ENCODE data around the gene FSD1L. TPM values are rescaled to one million over a fixed set of nuclear protein-coding genes. Genes with fewer than 3 reads are reported as not detected.

Gene FSD1L
- total and polyA plus RNA-seq, 2 experiments from 2014 or later: 5.2 to 7.1 TPM

- TF ChIP-seq REST (IDR thresholded peaks at IDR 0.05; ENCODE audit: unreplicated experiment): no peak
- TF ChIP-seq CREB1 (CRISPR knock-in tag; IDR thresholded peaks at IDR 0.05; ENCODE audit: low read depth): no peak
- no peak for TF ChIP-seq POLR2AphosphoS5 (IDR thresholded peaks at IDR 0.05; ENCODE audit: low read depth)
- TF ChIP-seq, protein P1, sequence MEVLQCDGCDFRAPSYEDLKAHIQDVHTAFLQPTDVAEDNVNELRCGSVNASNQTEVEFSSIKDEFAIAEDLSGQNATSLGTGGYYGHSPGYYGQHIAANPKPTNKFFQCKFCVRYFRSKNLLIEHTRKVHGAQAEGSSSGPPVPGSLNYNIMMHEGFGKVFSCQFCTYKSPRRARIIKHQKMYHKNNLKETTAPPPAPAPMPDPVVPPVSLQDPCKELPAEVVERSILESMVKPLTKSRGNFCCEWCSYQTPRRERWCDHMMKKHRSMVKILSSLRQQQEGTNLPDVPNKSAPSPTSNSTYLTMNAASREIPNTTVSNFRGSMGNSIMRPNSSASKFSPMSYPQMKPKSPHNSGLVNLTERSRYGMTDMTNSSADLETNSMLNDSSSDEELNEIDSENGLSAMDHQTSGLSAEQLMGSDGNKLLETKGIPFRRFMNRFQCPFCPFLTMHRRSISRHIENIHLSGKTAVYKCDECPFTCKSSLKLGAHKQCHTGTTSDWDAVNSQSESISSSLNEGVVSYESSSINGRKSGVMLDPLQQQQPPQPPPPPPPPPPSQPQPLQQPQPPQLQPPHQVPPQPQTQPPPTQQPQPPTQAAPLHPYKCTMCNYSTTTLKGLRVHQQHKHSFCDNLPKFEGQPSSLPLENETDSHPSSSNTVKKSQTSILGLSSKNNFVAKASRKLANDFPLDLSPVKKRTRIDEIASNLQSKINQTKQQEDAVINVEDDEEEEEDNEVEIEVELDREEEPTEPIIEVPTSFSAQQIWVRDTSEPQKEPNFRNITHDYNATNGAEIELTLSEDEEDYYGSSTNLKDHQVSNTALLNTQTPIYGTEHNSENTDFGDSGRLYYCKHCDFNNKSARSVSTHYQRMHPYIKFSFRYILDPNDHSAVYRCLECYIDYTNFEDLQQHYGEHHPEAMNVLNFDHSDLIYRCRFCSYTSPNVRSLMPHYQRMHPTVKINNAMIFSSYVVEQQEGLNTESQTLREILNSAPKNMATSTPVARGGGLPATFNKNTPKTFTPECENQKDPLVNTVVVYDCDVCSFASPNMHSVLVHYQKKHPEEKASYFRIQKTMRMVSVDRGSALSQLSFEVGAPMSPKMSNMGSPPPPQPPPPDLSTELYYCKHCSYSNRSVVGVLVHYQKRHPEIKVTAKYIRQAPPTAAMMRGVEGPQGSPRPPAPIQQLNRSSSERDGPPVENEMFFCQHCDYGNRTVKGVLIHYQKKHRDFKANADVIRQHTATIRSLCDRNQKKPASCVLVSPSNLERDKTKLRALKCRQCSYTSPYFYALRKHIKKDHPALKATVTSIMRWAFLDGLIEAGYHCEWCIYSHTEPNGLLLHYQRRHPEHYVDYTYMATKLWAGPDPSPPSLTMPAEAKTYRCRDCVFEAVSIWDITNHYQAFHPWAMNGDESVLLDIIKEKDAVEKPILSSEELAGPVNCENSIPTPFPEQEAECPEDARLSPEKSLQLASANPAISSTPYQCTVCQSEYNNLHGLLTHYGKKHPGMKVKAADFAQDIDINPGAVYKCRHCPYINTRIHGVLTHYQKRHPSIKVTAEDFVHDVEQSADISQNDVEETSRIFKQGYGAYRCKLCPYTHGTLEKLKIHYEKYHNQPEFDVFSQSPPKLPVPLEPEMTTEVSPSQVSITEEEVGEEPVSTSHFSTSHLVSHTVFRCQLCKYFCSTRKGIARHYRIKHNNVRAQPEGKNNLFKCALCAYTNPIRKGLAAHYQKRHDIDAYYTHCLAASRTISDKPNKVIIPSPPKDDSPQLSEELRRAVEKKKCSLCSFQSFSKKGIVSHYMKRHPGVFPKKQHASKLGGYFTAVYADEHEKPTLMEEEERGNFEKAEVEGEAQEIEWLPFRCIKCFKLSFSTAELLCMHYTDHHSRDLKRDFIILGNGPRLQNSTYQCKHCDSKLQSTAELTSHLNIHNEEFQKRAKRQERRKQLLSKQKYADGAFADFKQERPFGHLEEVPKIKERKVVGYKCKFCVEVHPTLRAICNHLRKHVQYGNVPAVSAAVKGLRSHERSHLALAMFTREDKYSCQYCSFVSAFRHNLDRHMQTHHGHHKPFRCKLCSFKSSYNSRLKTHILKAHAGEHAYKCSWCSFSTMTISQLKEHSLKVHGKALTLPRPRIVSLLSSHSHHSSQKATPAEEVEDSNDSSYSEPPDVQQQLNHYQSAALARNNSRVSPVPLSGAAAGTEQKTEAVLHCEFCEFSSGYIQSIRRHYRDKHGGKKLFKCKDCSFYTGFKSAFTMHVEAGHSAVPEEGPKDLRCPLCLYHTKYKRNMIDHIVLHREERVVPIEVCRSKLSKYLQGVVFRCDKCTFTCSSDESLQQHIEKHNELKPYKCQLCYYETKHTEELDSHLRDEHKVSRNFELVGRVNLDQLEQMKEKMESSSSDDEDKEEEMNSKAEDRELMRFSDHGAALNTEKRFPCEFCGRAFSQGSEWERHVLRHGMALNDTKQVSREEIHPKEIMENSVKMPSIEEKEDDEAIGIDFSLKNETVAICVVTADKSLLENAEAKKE (CRISPR knock-in tag; IDR thresholded peaks at IDR 0.05): no peak
Measured at GRCh38 chr9:105541838-105542237, 94.0 kb downstream of the FSD1L start (continued).

DNA sequence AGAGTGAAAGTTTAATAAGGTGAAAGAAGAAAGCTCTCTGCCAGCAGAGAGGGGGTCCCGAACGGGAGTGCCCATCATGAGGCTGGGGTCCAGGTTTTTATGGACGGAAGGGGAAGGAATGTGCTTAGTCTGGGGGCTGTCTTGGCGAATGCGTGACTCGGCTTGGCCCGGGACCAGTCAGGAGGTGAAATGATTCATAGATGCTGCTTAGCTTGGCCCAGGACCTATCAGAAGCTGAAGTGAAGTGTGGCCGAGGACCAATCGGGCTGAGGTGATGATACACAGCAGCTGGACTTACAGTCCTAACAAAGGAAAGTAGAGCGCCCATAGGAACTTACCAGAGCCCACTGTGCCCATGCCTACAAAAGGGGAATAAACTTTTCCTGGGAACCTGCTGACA, 106.2 kb downstream of the FSD1L start:
- Histone ChIP-seq H3K4me1 (ENCODE audit: insufficient read depth) (peaks cover 6% of the 10 kb centered on the region; the same call in 1 of the 2 replicates), H3K4me2 (no peak overlapping the region), H2AFZ (no peak overlapping the region), H3K9me2 (ENCODE audit: insufficient read depth) (no peaks in the 10 kb centered on the region), H3K27ac (ENCODE audit: low read depth) (no peak overlapping the region), H3K4me3 (no peak overlapping the region), H3F3A (replicated peaks; ENCODE audit: low read depth) (no peaks in the 10 kb centered on the region), H3K79me2 (replicated peaks; ENCODE audit: insufficient read depth) (peaks cover 8% of the 10 kb centered on the region), H3K27me3 (ENCODE audit: insufficient read depth) (no peaks in the 10 kb centered on the region; the same call in 1 of the 2 replicates), H3K36me3 (ENCODE audit: insufficient read depth) (no peaks in the 10 kb centered on the region), H4K20me1 (replicated peaks; ENCODE audit: insufficient read depth) (no peaks in the 10 kb centered on the region)
- Mint-ChIP-seq H3K27ac (no peak overlapping the region), H3K4me1 (peaks cover 7% of the 10 kb centered on the region; the same call in 2 of the 3 replicates), H3K27me3 (ENCODE audit: insufficient read depth, low read depth, poor library complexity) (peaks cover 11% of the 10 kb centered on the region), H3K9me3 (peaks cover 11% of the 10 kb centered on the region; the same call in 2 of the 3 replicates), H3K4me3 (no peak overlapping the region), H3K36me3 (ENCODE audit: low read depth) (peaks cover 7% of the 10 kb centered on the region)
- ATAC-seq: no peak; the same call in 2 of the 3 replicates
- DNase-seq (ENCODE audit: low spot score): no peak
- TF ChIP-seq JUNB (IDR thresholded peaks at IDR 0.05; ENCODE audit: unreplicated experiment) (no peak), POLR2AphosphoS5 (IDR thresholded peaks at IDR 0.05; ENCODE audit: low read depth) (no peak), REST (IDR thresholded peaks at IDR 0.05; ENCODE audit: unreplicated experiment) (no peak), NANOG (IDR thresholded peaks at IDR 0.05; ENCODE audit: borderline replicate concordance) (no peak), EZH2phosphoT487 (IDR thresholded peaks at IDR 0.05; ENCODE audit: unreplicated experiment) (no peak)
- TF ChIP-seq, protein P2, sequence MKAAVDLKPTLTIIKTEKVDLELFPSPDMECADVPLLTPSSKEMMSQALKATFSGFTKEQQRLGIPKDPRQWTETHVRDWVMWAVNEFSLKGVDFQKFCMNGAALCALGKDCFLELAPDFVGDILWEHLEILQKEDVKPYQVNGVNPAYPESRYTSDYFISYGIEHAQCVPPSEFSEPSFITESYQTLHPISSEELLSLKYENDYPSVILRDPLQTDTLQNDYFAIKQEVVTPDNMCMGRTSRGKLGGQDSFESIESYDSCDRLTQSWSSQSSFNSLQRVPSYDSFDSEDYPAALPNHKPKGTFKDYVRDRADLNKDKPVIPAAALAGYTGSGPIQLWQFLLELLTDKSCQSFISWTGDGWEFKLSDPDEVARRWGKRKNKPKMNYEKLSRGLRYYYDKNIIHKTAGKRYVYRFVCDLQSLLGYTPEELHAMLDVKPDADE (IDR thresholded peaks at IDR 0.05): no peak
